Epithelial cell of esophagus (primary cell): ENCODE results near the gene TMTC2.

ENCODE experiments used
- DNase-seq: peaks from one replicate; pipeline ENCODE4 v3.0.0; 2010; ENCODE audit warnings: low read depth
- H3K4me3 ChIP-seq: 2 replicates; pipeline ENCODE4 v1.5.1; 2011; ENCODE audit warnings: mild to moderate bottlenecking, low read length, control low read depth
- CTCF ChIP-seq: IDR thresholded peaks from 2 replicates; pipeline ENCODE4 v1.5.1; 2011; ENCODE audit warnings: low read depth, mild to moderate bottlenecking, low read length, control low read depth, inconsistent platforms; ENCODE audit not compliant: insufficient read depth; ENCODE audit errors: missing control alignments

Gene TMTC2

GRCh38 chr12:82721726-82722125 is 35.0 kb downstream of the TMTC2 start:
- no peak for TF ChIP-seq CTCF
- no peak overlapping the region for H3K4me3 ChIP-seq
- DNase-seq = no peak

- no peak for TF ChIP-seq CTCF
- no peak overlapping the region for H3K4me3 ChIP-seq
- no peak for DNase-seq
Measured at GRCh38 chr12:82723093-82723492, 36.4 kb downstream of the TMTC2 start.

- no peak for DNase-seq
- no peak overlapping the region for H3K4me3 ChIP-seq
- no peak for TF ChIP-seq CTCF
Measured at GRCh38 chr12:82723891-82724290, 37.2 kb downstream of the TMTC2 start.

- no peak overlapping the region for H3K4me3 ChIP-seq
- DNase-seq = no peak
- TF ChIP-seq CTCF = no peak
Measured at GRCh38 chr12:82725741-82726140, 39.0 kb downstream of the TMTC2 start.

- DNase-seq = no peak
- no peak for TF ChIP-seq CTCF
- no peak overlapping the region for H3K4me3 ChIP-seq
Measured at GRCh38 chr12:82727886-82728285, 41.2 kb downstream of the TMTC2 start.

- no peak for TF ChIP-seq CTCF
- no peak overlapping the region for H3K4me3 ChIP-seq
- no peak for DNase-seq
Measured at GRCh38 chr12:82728710-82729109, 42.0 kb downstream of the TMTC2 start.

GRCh38 chr12:82730953-82731459 is 44.3 kb downstream of the TMTC2 start:
- DNase-seq = no peak
- no peak overlapping the region for H3K4me3 ChIP-seq
- no peak for TF ChIP-seq CTCF
